Measurements from ENCODE around the gene ACOT11.
"Not testable (repeated sequence)": the region's sequence is repeated elsewhere in the genome, so short reads cannot be mapped to it uniquely, and the experiment has no call there.

The ACOT11 gene

GRCh38 chr1:54608566-54609230, 60.7 kb downstream of the ACOT11 start:
- DNase-seq (ENCODE audit: low read depth), result no peak

- DNase-seq (ENCODE audit: low read depth), result no peak
Observed at GRCh38 chr1:54609301-54609921, 61.4 kb downstream of the ACOT11 start.

- no peak for DNase-seq (ENCODE audit: low read depth)
Observed at GRCh38 chr1:54610048-54610447, 62.0 kb downstream of the ACOT11 start.

- DNase-seq (ENCODE audit: low read depth), result no peak
Observed at GRCh38 chr1:54610601-54611580, 62.9 kb downstream of the ACOT11 start.

- no peak for DNase-seq (ENCODE audit: low read depth)
Observed at GRCh38 chr1:54611621-54612020, 63.6 kb downstream of the ACOT11 start.

GRCh38 chr1:54614024-54614423, 66.0 kb downstream of the ACOT11 start:
- no peak for DNase-seq (ENCODE audit: low read depth)

- no peak for DNase-seq (ENCODE audit: low read depth)
Observed at GRCh38 chr1:54614563-54614962, 66.5 kb downstream of the ACOT11 start.

- DNase-seq (ENCODE audit: low read depth), result no peak
Observed at GRCh38 chr1:54615531-54616279, 67.7 kb downstream of the ACOT11 start.

- DNase-seq (ENCODE audit: low read depth), result no peak
Observed at GRCh38 chr1:54619749-54620148, 71.7 kb downstream of the ACOT11 start.

GRCh38 chr1:54623216-54624007, 75.4 kb downstream of the ACOT11 start, which contains the start of gene FAM151A:
Gene FAM151A, minus strand, starts transcription at chr1:54623525. Its CDS starts 130 bp downstream, at chr1:54623395.
- no peak for DNase-seq (ENCODE audit: low read depth)

- no peak for DNase-seq (ENCODE audit: low read depth)
Observed at GRCh38 chr1:54624466-54625464, 76.7 kb downstream of the ACOT11 start.

- DNase-seq (ENCODE audit: low read depth), result no peak
Observed at GRCh38 chr1:54627196-54627595, 79.2 kb downstream of the ACOT11 start.

GRCh38 chr1:54635804-54636203, 87.8 kb downstream of the ACOT11 start:
- not testable (repeated sequence) for DNase-seq (ENCODE audit: low read depth)

GRCh38 chr1:54636461-54637446, 88.7 kb downstream of the ACOT11 start:
- not testable (repeated sequence) for DNase-seq (ENCODE audit: low read depth)

- no peak for DNase-seq (ENCODE audit: low read depth)
Observed at GRCh38 chr1:54640361-54640760, 92.3 kb downstream of the ACOT11 start.

- DNase-seq (ENCODE audit: low read depth), result no peak
Observed at GRCh38 chr1:54640863-54641836, 93.1 kb downstream of the ACOT11 start, which contains the start of gene MROH7. Gene MROH7, plus strand, starts transcription at chr1:54641786. Its CDS starts 11,141 bp downstream, at chr1:54652927.

GRCh38 chr1:54643736-54644135, 95.7 kb downstream of the ACOT11 start:
- DNase-seq (ENCODE audit: low read depth), result no peak

All from activated T-helper 1 cell treated with Interleukin-2 at 50 U/mL for 16 hours (primary cell).